Osteoblast (primary cell): ENCODE measurements around the gene FAM193A. TPM values are rescaled to one million over a fixed set of nuclear protein-coding genes. Genes with fewer than 3 reads are reported as not detected.
"Not testable (repeated sequence)": the region's sequence is repeated elsewhere in the genome, so short reads cannot be mapped to it uniquely, and the experiment has no call there.

ENCODE experiments used
- DNase-seq: peaks from one replicate; pipeline ENCODE4 v3.0.0; 2011; ENCODE audit warnings: low spot score, mixed read lengths; ENCODE audit not compliant: insufficient read length; ENCODE audit errors: missing footprints
- H2AFZ ChIP-seq: 2 replicates; pipeline ENCODE4 v1.6.0; 2011; ENCODE audit warnings: mild to moderate bottlenecking, low read length
- H3K27ac ChIP-seq: 2 replicates; pipeline ENCODE4 v1.5.1; 2011; ENCODE audit warnings: mild to moderate bottlenecking, low read depth, low read length, moderate library complexity
- H3K27me3 ChIP-seq: 2 replicates; pipeline ENCODE4 v1.6.0; 2012; ENCODE audit warnings: mild to moderate bottlenecking, control low read depth, inconsistent platforms, low read length, moderate library complexity; ENCODE audit not compliant: insufficient read depth
- H3K36me3 ChIP-seq: 2 replicates; pipeline ENCODE4 v1.5.1; 2011; ENCODE audit warnings: mild to moderate bottlenecking, low read length, control low read depth, moderate library complexity; ENCODE audit not compliant: insufficient read depth
- H3K4me1 ChIP-seq: 2 replicates; pipeline ENCODE4 v1.5.1; 2011; ENCODE audit warnings: mild to moderate bottlenecking, low read length, control low read depth, moderate library complexity; ENCODE audit not compliant: insufficient read depth
- H3K4me2 ChIP-seq: 2 replicates; pipeline ENCODE4 v1.6.0; 2011; ENCODE audit warnings: mild to moderate bottlenecking, low read length; ENCODE audit not compliant: insufficient read depth
- H3K4me3 ChIP-seq: fragments of 200-600 bp; sonication (generic); 3 replicates; pipeline ENCODE4 v1.5.1; 2012; ENCODE audit warnings: mild to moderate bottlenecking, low read length, inconsistent platforms; ENCODE audit not compliant: insufficient read depth
- H3K79me2 ChIP-seq: 2 replicates; pipeline ENCODE4 v1.6.0; 2012; ENCODE audit warnings: mild to moderate bottlenecking, low read length, control low read depth, inconsistent platforms; ENCODE audit not compliant: insufficient read depth
- H3K9me3 ChIP-seq: 2 replicates; pipeline ENCODE4 v1.5.1; 2011; ENCODE audit warnings: low read depth, low read length, control low read depth
- H4K20me1 ChIP-seq: 2 replicates; pipeline ENCODE4 v1.6.0; 2012; ENCODE audit warnings: mild to moderate bottlenecking, low read length, control low read depth; ENCODE audit not compliant: insufficient read depth
- total RNA-seq: library from RNA; depleted of rRNA; stranded (reverse); fragments of >200 nt; gene quantifications from 2 replicates; pipeline ENCODE4 v1.2.3, GENCODE V29; 2012
- TF ChIP-seq, protein P1 (sequence below): IDR thresholded peaks from 2 replicates; pipeline ENCODE4 v1.5.1; 2011; ENCODE audit warnings: mild to moderate bottlenecking, low read depth, low read length, moderate library complexity; ENCODE audit errors: extremely low read depth

The FAM193A gene
- total RNA-seq, 1 donor: 23.2 TPM

DNA sequence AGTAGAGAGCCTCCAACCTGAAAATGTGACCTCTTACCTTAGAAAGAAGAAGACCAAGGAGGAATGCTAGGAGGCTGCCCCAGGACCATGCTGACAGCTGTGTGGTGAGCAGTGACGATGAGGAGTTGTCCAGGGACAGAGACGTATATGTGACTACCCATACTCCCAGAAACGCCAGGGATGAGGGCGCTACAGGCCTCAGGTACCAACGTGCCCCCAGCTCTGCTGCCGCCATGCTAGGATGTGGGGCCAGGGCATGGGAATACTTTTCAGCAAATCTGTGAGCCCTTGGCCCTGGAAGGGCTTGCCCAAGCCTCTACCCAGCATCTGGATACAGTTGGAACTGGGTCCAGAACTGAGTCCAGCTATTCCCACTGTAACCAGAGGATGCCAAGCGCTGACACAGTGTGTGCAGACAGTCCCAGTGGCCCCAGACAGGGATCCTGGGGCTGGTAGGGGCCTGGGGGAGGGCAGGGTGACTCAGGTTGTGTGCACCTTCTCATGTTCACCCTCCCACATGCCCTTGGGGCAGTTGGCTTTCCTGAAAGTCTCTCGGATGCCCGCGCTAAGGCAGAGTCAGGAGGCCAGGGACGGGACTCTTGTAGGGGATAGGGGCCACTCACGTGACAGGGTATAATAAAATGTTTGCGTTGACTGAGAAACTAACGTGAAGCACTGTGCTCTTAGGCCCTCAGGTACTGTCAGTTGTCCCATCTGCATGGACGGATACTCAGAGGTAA, 23.9 kb upstream of the FAM193A start:
- peaks cover 20% of the 10 kb centered on the region for H4K20me1 ChIP-seq

DNA sequence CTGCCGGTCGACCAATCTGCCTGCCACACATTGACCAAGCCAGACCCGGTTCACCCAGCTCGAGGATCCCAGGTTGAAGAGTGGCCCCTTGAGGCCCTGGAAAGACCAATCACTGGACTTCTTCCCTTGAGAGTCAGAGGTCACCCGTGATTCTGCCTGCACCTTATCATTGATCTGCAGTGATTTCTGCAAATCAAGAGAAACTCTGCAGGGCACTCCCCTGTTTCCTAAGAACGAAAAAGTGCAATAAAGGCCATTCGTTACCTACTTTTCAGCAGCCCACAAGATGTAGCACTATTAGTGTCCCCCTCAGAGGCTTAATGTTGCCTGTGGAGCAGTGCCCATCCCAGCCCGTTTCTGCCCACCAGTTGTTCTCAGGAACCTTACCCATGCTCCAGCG, 22.3 kb upstream of the FAM193A start:
- Histone ChIP-seq H4K20me1 (peaks cover 16% of the 10 kb centered on the region), H3K36me3 (peaks cover 61% of the 10 kb centered on the region), H3K79me2 (peaks cover 19% of the 10 kb centered on the region)
- H2AFZ ChIP-seq, DNase-seq, H3K27ac ChIP-seq, H3K4me2 ChIP-seq, H3K4me3 ChIP-seq, H3K27me3 ChIP-seq, H3K9me3 ChIP-seq, H3K4me1 ChIP-seq: not testable (repeated sequence)

More for the DNA sequence above, 23.9 kb upstream of the FAM193A start:
- no peaks in the 10 kb centered on the region for H3K27me3 ChIP-seq
- H3K4me2 ChIP-seq: no peak overlapping the region
- H3K4me1 ChIP-seq: no peaks in the 10 kb centered on the region
- no peak overlapping the region for H3K27ac ChIP-seq
- H3K4me3 ChIP-seq: no peak overlapping the region
- DNase-seq: peak; percentile 21
- H3K36me3 ChIP-seq: peaks cover 67% of the 10 kb centered on the region
- TF ChIP-seq, protein P1, sequence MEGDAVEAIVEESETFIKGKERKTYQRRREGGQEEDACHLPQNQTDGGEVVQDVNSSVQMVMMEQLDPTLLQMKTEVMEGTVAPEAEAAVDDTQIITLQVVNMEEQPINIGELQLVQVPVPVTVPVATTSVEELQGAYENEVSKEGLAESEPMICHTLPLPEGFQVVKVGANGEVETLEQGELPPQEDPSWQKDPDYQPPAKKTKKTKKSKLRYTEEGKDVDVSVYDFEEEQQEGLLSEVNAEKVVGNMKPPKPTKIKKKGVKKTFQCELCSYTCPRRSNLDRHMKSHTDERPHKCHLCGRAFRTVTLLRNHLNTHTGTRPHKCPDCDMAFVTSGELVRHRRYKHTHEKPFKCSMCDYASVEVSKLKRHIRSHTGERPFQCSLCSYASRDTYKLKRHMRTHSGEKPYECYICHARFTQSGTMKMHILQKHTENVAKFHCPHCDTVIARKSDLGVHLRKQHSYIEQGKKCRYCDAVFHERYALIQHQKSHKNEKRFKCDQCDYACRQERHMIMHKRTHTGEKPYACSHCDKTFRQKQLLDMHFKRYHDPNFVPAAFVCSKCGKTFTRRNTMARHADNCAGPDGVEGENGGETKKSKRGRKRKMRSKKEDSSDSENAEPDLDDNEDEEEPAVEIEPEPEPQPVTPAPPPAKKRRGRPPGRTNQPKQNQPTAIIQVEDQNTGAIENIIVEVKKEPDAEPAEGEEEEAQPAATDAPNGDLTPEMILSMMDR: no peak
- H3K9me3 ChIP-seq: no peaks in the 10 kb centered on the region
- peaks cover 30% of the 10 kb centered on the region for H3K79me2 ChIP-seq
- no peak overlapping the region for H2AFZ ChIP-seq

DNA sequence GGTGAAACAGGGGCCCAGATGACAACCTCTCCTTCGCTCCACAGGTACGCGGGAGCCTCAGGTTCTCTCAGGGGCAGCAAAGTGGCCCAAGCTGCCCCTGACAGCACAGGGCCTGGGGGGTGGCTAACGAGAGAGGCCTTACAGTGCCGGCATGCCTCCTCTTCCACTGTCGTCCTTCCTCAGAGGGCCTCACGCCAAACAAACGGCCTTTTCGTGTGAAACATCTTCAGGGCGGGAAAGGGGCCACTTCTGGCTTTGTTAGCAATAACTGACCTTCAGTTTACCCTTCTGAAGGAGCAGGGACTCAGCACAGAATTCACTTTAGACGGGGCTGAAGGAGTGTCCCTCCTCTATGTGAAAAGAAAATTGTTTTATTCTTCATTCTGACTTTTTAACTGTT, 21.5 kb upstream of the FAM193A start:
- H3K79me2 ChIP-seq: peaks cover 11% of the 10 kb centered on the region
- H3K27ac ChIP-seq, H3K27me3 ChIP-seq, H3K4me1 ChIP-seq, DNase-seq, H3K4me2 ChIP-seq, H3K4me3 ChIP-seq, H3K9me3 ChIP-seq, H2AFZ ChIP-seq: not testable (repeated sequence)
- H3K36me3 ChIP-seq: peaks cover 54% of the 10 kb centered on the region
- H4K20me1 ChIP-seq: peaks cover 15% of the 10 kb centered on the region

DNA sequence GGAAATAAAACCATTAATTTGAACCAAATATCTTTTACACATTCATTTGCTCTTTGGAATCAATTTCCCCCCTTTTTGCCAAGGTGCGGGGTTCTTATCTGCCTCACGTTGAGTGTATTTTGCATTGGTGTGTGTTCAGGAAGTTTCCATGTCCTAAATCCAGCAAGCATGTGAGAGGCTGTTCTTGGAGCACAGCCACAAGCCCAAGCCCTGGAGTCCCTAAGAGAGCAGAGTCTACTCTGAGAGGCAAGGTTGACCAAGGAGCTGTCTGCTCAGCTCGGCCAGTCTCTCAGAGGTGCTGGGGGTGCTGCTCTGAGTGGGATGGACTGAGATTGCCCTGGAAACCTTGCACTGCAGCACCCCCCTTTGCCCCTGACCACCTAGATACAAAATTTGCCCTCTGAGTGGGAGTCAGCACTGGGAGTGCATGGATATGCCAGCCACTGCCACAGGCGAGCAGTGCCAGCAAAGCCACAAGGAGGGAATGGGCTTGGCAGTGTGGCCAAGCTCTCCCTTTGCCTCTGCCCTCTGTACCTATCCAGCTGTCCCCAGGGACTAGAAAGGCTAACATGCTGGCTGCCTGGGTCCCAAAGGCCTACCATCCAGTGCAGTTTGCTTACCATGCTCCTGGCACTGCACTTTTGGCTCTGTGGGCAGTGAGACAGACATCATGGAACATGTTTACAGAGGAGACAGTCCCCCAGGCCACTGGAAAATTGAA, 20.5 kb upstream of the FAM193A start:
- H3K4me3 ChIP-seq: no peak overlapping the region
- no peak overlapping the region for H3K4me2 ChIP-seq
- H4K20me1 ChIP-seq: peaks cover 9% of the 10 kb centered on the region
- peaks cover under 1% of the 10 kb centered on the region for H3K79me2 ChIP-seq
- peaks cover 45% of the 10 kb centered on the region for H3K36me3 ChIP-seq
- no peaks in the 10 kb centered on the region for H3K27me3 ChIP-seq
- no peaks in the 10 kb centered on the region for H3K9me3 ChIP-seq
- TF ChIP-seq, protein P1: no peak
- no peaks in the 10 kb centered on the region for H3K4me1 ChIP-seq
- H3K27ac ChIP-seq: no peak overlapping the region
- no peak overlapping the region for H2AFZ ChIP-seq
- DNase-seq: peak; percentile 53

DNA sequence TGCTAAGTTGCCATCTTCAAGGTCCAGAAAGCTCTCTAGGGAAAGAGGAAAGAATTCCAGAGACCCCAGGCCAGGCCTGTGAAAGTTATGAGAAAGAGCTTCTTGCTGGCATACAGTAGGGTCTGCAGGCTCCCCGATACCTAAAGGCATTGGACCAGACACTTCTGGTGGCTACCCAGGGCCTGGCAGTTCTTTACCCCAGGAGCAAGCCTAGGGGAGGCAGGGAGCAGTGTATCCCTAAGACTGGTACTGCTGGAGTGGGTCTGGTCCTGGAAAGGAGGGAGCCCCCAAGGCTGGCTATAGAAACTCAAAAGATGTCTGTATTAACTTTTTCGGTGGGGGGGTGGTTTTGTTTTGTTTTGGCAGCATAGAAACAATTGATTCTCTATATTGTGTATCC, 19.8 kb upstream of the FAM193A start:
- Histone ChIP-seq H4K20me1 (peaks cover 9% of the 10 kb centered on the region), H3K4me1 (no peaks in the 10 kb centered on the region), H3K4me3 (no peak overlapping the region), H3K27me3 (no peaks in the 10 kb centered on the region), H3K79me2 (no peaks in the 10 kb centered on the region), H3K9me3 (no peaks in the 10 kb centered on the region), H3K4me2 (no peak overlapping the region), H3K36me3 (peaks cover 44% of the 10 kb centered on the region), H2AFZ (no peak overlapping the region), H3K27ac (no peak overlapping the region)
- TF ChIP-seq, protein P1: no peak
- DNase-seq: no peak
